IgD-negative memory B cell (primary cell): ENCODE data around the gene ATP6V0C. TPM values are rescaled to one million over a fixed set of nuclear protein-coding genes. Genes with fewer than 3 reads are reported as not detected.
"Not testable (repeated sequence)": the region's sequence is repeated elsewhere in the genome, so short reads cannot be mapped to it uniquely, and the experiment has no call there.

ENCODE experiments used
- H3K27ac Mint-ChIP-seq, 3 donors: one replicate each; pipeline ENCODE4 v1.8.0; 2020 to 2022; ENCODE audit warnings: mild to moderate bottlenecking in 3 of 3, mixed read lengths in 3 of 3, moderate library complexity in 1 of 3
- H3K27me3 Mint-ChIP-seq: one replicate; pipeline ENCODE4 v1.8.0; 2021; ENCODE audit warnings: mixed read lengths
- H3K36me3 Mint-ChIP-seq: one replicate; pipeline ENCODE4 v1.8.0; 2020; ENCODE audit warnings: mild to moderate bottlenecking, mixed read lengths
- H3K4me1 Mint-ChIP-seq, 3 donors: one replicate each; pipeline ENCODE4 v1.8.0; 2020 to 2022; ENCODE audit warnings: mixed read lengths in 3 of 3, mild to moderate bottlenecking in 1 of 3
- H3K4me3 Mint-ChIP-seq, 4 donors: one replicate each; pipeline ENCODE4 v1.8.0; 2020 to 2022; ENCODE audit warnings: mild to moderate bottlenecking in 4 of 4, mixed read lengths in 4 of 4, moderate library complexity in 3 of 4
- H3K9me3 Mint-ChIP-seq, 3 donors: one replicate each; pipeline ENCODE4 v1.8.0; 2020 to 2021; ENCODE audit warnings: mixed read lengths in 3 of 3, mild to moderate bottlenecking in 1 of 3
- polyA plus RNA-seq: library from polyadenylated mRNA; unstranded; fragments of 300-500 nt; fragmentation: Illumina TruSeq; gene quantifications from one replicate; pipeline ENCODE4 v1.2.3, GENCODE V29; 2021

ATP6V0C gene
- polyA plus RNA-seq, 1 donor from 2014 or later, result 105 TPM

- H3K27me3 Mint-ChIP-seq, result not testable (repeated sequence)
Observed at GRCh38 chr16:2550283-2550878, 36.6 kb downstream of the ATP6V0C start.

GRCh38 chr16:2551420-2551889 lies 37.7 kb downstream of the ATP6V0C start:
- not testable (repeated sequence) for H3K9me3 Mint-ChIP-seq, H3K27ac Mint-ChIP-seq, H3K36me3 Mint-ChIP-seq, H3K4me3 Mint-ChIP-seq, H3K4me1 Mint-ChIP-seq, H3K27me3 Mint-ChIP-seq

More at GRCh38 chr16:2550283-2550878, 36.6 kb downstream of the ATP6V0C start:
- not testable (repeated sequence) for H3K4me1 Mint-ChIP-seq, H3K27ac Mint-ChIP-seq, H3K4me3 Mint-ChIP-seq, H3K36me3 Mint-ChIP-seq, H3K9me3 Mint-ChIP-seq

- not testable (repeated sequence) for H3K36me3 Mint-ChIP-seq, H3K9me3 Mint-ChIP-seq, H3K27ac Mint-ChIP-seq, H3K4me1 Mint-ChIP-seq, H3K27me3 Mint-ChIP-seq, H3K4me3 Mint-ChIP-seq
Observed at GRCh38 chr16:2554709-2555425, 41.1 kb downstream of the ATP6V0C start.

GRCh38 chr16:2557150-2557549 lies 43.4 kb downstream of the ATP6V0C start:
- not testable (repeated sequence) for H3K4me1 Mint-ChIP-seq, H3K4me3 Mint-ChIP-seq, H3K36me3 Mint-ChIP-seq, H3K27ac Mint-ChIP-seq, H3K9me3 Mint-ChIP-seq, H3K27me3 Mint-ChIP-seq

GRCh38 chr16:2560131-2560797 lies 46.5 kb downstream of the ATP6V0C start:
- H3K36me3 Mint-ChIP-seq, H3K9me3 Mint-ChIP-seq, H3K4me3 Mint-ChIP-seq, H3K4me1 Mint-ChIP-seq, H3K27ac Mint-ChIP-seq, H3K27me3 Mint-ChIP-seq: not testable (repeated sequence)

- not testable (repeated sequence) for H3K9me3 Mint-ChIP-seq, H3K27ac Mint-ChIP-seq, H3K27me3 Mint-ChIP-seq, H3K36me3 Mint-ChIP-seq, H3K4me3 Mint-ChIP-seq, H3K4me1 Mint-ChIP-seq
Observed at GRCh38 chr16:2560798-2561133, 47.0 kb downstream of the ATP6V0C start.

GRCh38 chr16:2567506-2567905 lies 53.8 kb downstream of the ATP6V0C start:
- not testable (repeated sequence) for H3K27me3 Mint-ChIP-seq, H3K4me1 Mint-ChIP-seq, H3K27ac Mint-ChIP-seq, H3K4me3 Mint-ChIP-seq, H3K9me3 Mint-ChIP-seq, H3K36me3 Mint-ChIP-seq

- H3K27ac Mint-ChIP-seq, H3K27me3 Mint-ChIP-seq, H3K9me3 Mint-ChIP-seq, H3K36me3 Mint-ChIP-seq, H3K4me1 Mint-ChIP-seq, H3K4me3 Mint-ChIP-seq: not testable (repeated sequence)
Observed at GRCh38 chr16:2568573-2568972, 54.8 kb downstream of the ATP6V0C start.

Other genes with a start within 250 kb of the ATP6V0C start
- gene RNPS1, start 245.8 kb upstream of the ATP6V0C start, polyA plus RNA-seq, result 330 TPM
- 1.7 TPM for gene ABCA3, start 173.2 kb upstream of the ATP6V0C start, polyA plus RNA-seq
- gene CCNF, start 84.5 kb upstream of the ATP6V0C start, polyA plus RNA-seq, result 5.6 TPM
- 1.0 TPM for gene TEDC2, start 53.8 kb upstream of the ATP6V0C start, polyA plus RNA-seq
- gene NTN3, start 42.7 kb upstream of the ATP6V0C start, polyA plus RNA-seq, result not detected
- gene TBC1D24, start 38.8 kb upstream of the ATP6V0C start, polyA plus RNA-seq, result 3.3 TPM
- gene AMDHD2, start 6.4 kb downstream of the ATP6V0C start, polyA plus RNA-seq, result 22.2 TPM
- gene CEMP1, start 17.5 kb downstream of the ATP6V0C start, polyA plus RNA-seq, result 6.2 TPM
- 45.1 TPM for gene PDPK1, start 24.1 kb downstream of the ATP6V0C start, polyA plus RNA-seq
- 24.9 TPM for gene KCTD5, start 168.6 kb downstream of the ATP6V0C start, polyA plus RNA-seq
- not detected for gene PRSS27, start 206.3 kb downstream of the ATP6V0C start, polyA plus RNA-seq
- gene SRRM2, start 238.7 kb downstream of the ATP6V0C start, polyA plus RNA-seq, result 159 TPM